ENCODE data around the gene LRP1.

The LRP1 gene

GRCh38 chr12:57094208-57095160 is 33.8 kb upstream of the LRP1 start:
- DNase-seq (ENCODE audit: low read depth) = no peak

- DNase-seq (ENCODE audit: low read depth) = no peak
Measured at GRCh38 chr12:57095440-57095839, 32.8 kb upstream of the LRP1 start.

GRCh38 chr12:57096099-57096572 is 32.1 kb upstream of the LRP1 start:
- DNase-seq (ENCODE audit: low read depth) = no peak

- no peak for DNase-seq (ENCODE audit: low read depth)
Measured at GRCh38 chr12:57096748-57097553, 31.3 kb upstream of the LRP1 start.

GRCh38 chr12:57097554-57097835 is 30.8 kb upstream of the LRP1 start:
- DNase-seq (ENCODE audit: low read depth) = no peak

GRCh38 chr12:57098546-57098945 is 29.7 kb upstream of the LRP1 start:
- no peak for DNase-seq (ENCODE audit: low read depth)

GRCh38 chr12:57099047-57099714 is 29.1 kb upstream of the LRP1 start:
- DNase-seq (ENCODE audit: low read depth) = no peak

- DNase-seq (ENCODE audit: low read depth) = no peak
Measured at GRCh38 chr12:57099766-57100165, 28.5 kb upstream of the LRP1 start.

- DNase-seq (ENCODE audit: low read depth) = no peak
Measured at GRCh38 chr12:57101892-57102695, 26.2 kb upstream of the LRP1 start.

- no peak for DNase-seq (ENCODE audit: low read depth)
Measured at GRCh38 chr12:57103856-57104255, 24.4 kb upstream of the LRP1 start.

- no peak for DNase-seq (ENCODE audit: low read depth)
Measured at GRCh38 chr12:57104292-57104910, 23.9 kb upstream of the LRP1 start.

- DNase-seq (ENCODE audit: low read depth) = no peak
Measured at GRCh38 chr12:57105011-57105753, 23.1 kb upstream of the LRP1 start.

- DNase-seq (ENCODE audit: low read depth) = no peak
Measured at GRCh38 chr12:57106021-57106708, 22.1 kb upstream of the LRP1 start.

- no peak for DNase-seq (ENCODE audit: low read depth)
Measured at GRCh38 chr12:57107456-57108155, 20.7 kb upstream of the LRP1 start.

- no peak for DNase-seq (ENCODE audit: low read depth)
Measured at GRCh38 chr12:57109207-57110103, 18.8 kb upstream of the LRP1 start.

GRCh38 chr12:57110104-57111030 is 17.9 kb upstream of the LRP1 start:
- no peak for DNase-seq (ENCODE audit: low read depth)

Data from non-pigmented ciliary epithelial cell (primary cell).